H1 (cell line): ENCODE results near the gene KIF26B. TPM values are rescaled to one million over a fixed set of nuclear protein-coding genes. Genes with fewer than 3 reads are reported as not detected.

Source experiments
- CTCF ChIA-PET: fragments of 300-600 bp; sonication (Branson Sonifier 250); formaldehyde crosslinking; loops from one replicate; lab custom pipeline; 2021; ENCODE audit not compliant: partially characterized antibody; lab: Charles Lee
- POLR2A ChIA-PET: fragments of 300-600 bp; sonication (Branson Sonifier 250); formaldehyde crosslinking; loops from one replicate; lab custom pipeline; 2021; ENCODE audit warnings: inconsistent platforms; ENCODE audit not compliant: partially characterized antibody; lab: Charles Lee
- DNase-seq, 2 experiments: peaks; one replicate each; pipeline versions ENCODE4 v3.0.0 to v3.0.0-alpha.2; 2010 to 2022; ENCODE audit warnings: low spot score in 2 of 2, low read depth in 1 of 2, mixed read lengths in 1 of 2
- FAIRE-seq: peaks from 2 replicates; lab custom pipeline; 2011; peaks lifted over from hg19 to GRCh38; lab: Jason Lieb, UNC
- H2AFZ ChIP-seq: 2 replicates; pipeline ENCODE4 v1.8.1; 2012; ENCODE audit warnings: low read length, inconsistent platforms
- H2AK5ac ChIP-seq: 2 replicates; pipeline ENCODE4 v1.6.1; 2013; ENCODE audit warnings: low read depth, low read length
- H2BK120ac ChIP-seq: replicated peaks from 2 replicates; pipeline ENCODE3; 2013; ENCODE audit warnings: low read depth, low read length, inconsistent platforms
- H2BK12ac ChIP-seq: 2 replicates; pipeline ENCODE4 v1.6.1; 2013; ENCODE audit warnings: low read depth, low read length
- H2BK15ac ChIP-seq: 2 replicates; pipeline ENCODE4 v1.6.1; 2013; ENCODE audit warnings: low read length
- H2BK20ac ChIP-seq: 2 replicates; pipeline ENCODE4 v1.6.1; 2013; ENCODE audit warnings: low read length
- H2BK5ac ChIP-seq: 2 replicates; pipeline ENCODE4 v1.6.1; 2013; ENCODE audit warnings: low read depth, low read length
- H3K14ac ChIP-seq: 2 replicates; pipeline ENCODE4 v1.6.1; 2013; ENCODE audit warnings: inconsistent platforms; ENCODE audit not compliant: insufficient read length
- H3K18ac ChIP-seq: 2 replicates; pipeline ENCODE4 v1.6.1; 2013; ENCODE audit warnings: low read length; ENCODE audit errors: extremely low read depth
- H3K23ac ChIP-seq: 2 replicates; pipeline ENCODE4 v1.6.1; 2013; ENCODE audit warnings: inconsistent platforms; ENCODE audit not compliant: insufficient read length
- H3K23me2 ChIP-seq: 2 replicates; pipeline ENCODE4 v1.6.1; 2013; ENCODE audit warnings: low read depth, low read length
- H3K27ac ChIP-seq: 2 replicates; pipeline ENCODE4 v1.6.1; 2011; ENCODE audit warnings: low read depth, low read length, inconsistent platforms
- H3K27me3 ChIP-seq, 4 experiments: replicated peaks in 1 of 4; 1 replicate in 1 of 4; 2 replicates in 3 of 4; pipeline versions ENCODE4 v1.6.1 to v1.8.1; 2011 to 2013; ENCODE audit warnings: low read length in 3 of 4, mild to moderate bottlenecking in 3 of 4, inconsistent platforms in 2 of 4, mixed read lengths in 2 of 4, moderate library complexity in 1 of 4; ENCODE audit not compliant: control insufficient read depth in 3 of 4, insufficient read depth in 3 of 4; ENCODE audit errors: extremely low read depth in 1 of 4
- H3K36me3 ChIP-seq, 4 experiments: 2 replicates each; pipeline versions ENCODE4 v1.6.1 to v1.8.1; 2011 to 2013; ENCODE audit warnings: mild to moderate bottlenecking in 4 of 4, low read length in 3 of 4, moderate library complexity in 2 of 4, control low read depth in 1 of 4, inconsistent platforms in 1 of 4; ENCODE audit not compliant: insufficient read depth in 4 of 4, control insufficient read depth in 2 of 4
- H3K4ac ChIP-seq: replicated peaks from 2 replicates; pipeline ENCODE3; 2013; ENCODE audit warnings: low read length, low read depth, mixed read lengths, inconsistent platforms; ENCODE audit not compliant: insufficient read length
- H3K4me1 ChIP-seq, 4 experiments: replicated peaks in 1 of 4; 1 replicate in 1 of 4; 2 replicates in 3 of 4; pipeline versions ENCODE4 v1.6.1 to v1.8.1; 2011 to 2013; ENCODE audit warnings: low read length in 3 of 4, inconsistent platforms in 2 of 4, mixed read lengths in 1 of 4; ENCODE audit not compliant: insufficient read depth in 4 of 4, control insufficient read depth in 3 of 4
- H3K4me2 ChIP-seq, 2 experiments: 2 replicates each; pipeline versions ENCODE4 v1.6.1 to v1.8.1; 2011 to 2013; ENCODE audit warnings: low read depth in 2 of 2, low read length in 2 of 2, control low read depth in 1 of 2, inconsistent platforms in 1 of 2, mild to moderate bottlenecking in 1 of 2; ENCODE audit not compliant: insufficient read depth in 1 of 2
- H3K4me3 ChIP-seq, 4 experiments: fragments of 200-600, 300-600 bp in 1 of 4; sonication (generic), shearing (Covaris generic), sonication (Bioruptor Twin) in 1 of 4; 2 replicates each; pipeline versions ENCODE4 v1.5.1 to v1.8.1; 2011 to 2016; ENCODE audit warnings: low read length in 4 of 4, low read depth in 3 of 4, control low read depth in 2 of 4, inconsistent platforms in 2 of 4, mild to moderate bottlenecking in 2 of 4, mixed read lengths in 1 of 4, moderate library complexity in 1 of 4; ENCODE audit not compliant: insufficient read depth in 2 of 4; ENCODE audit errors: extremely low read depth in 1 of 4
- H3K56ac ChIP-seq: replicated peaks from 2 replicates; pipeline ENCODE3; 2013; ENCODE audit warnings: low read depth, mild to moderate bottlenecking, mixed read lengths, low read length, inconsistent platforms; ENCODE audit not compliant: insufficient read length
- H3K79me1 ChIP-seq: 2 replicates; pipeline ENCODE4 v1.6.1; 2013; ENCODE audit warnings: low read depth, low read length, control low read depth
- H3K79me2 ChIP-seq, 2 experiments: 2 replicates each; pipeline versions ENCODE4 v1.6.1 to v1.8.1; 2012 to 2013; ENCODE audit warnings: low read length in 2 of 2, mild to moderate bottlenecking in 2 of 2, inconsistent platforms in 1 of 2; ENCODE audit not compliant: insufficient read depth in 2 of 2, control insufficient read depth in 1 of 2
- H3K9ac ChIP-seq, 4 experiments: replicated peaks in 1 of 4; 1 replicate in 1 of 4; 2 replicates in 3 of 4; pipeline versions ENCODE4 v1.6.1 to v1.8.1; 2011 to 2013; ENCODE audit warnings: low read depth in 3 of 4, low read length in 3 of 4, control low read depth in 2 of 4, mild to moderate bottlenecking in 2 of 4, moderate library complexity in 2 of 4, inconsistent platforms in 1 of 4; ENCODE audit errors: extremely low read depth in 1 of 4
- H3K9me3 ChIP-seq, 2 experiments: 2 replicates each; pipeline versions ENCODE4 v1.6.1 to v1.8.1; 2012 to 2013; ENCODE audit warnings: mild to moderate bottlenecking in 2 of 2, moderate library complexity in 2 of 2, control low read depth in 1 of 2, inconsistent platforms in 1 of 2, low read depth in 1 of 2, low read length in 1 of 2, mixed read lengths in 1 of 2; ENCODE audit not compliant: insufficient read depth in 2 of 2
- H4K20me1 ChIP-seq, 2 experiments: replicated peaks in 1 of 2; 2 replicates each; pipeline versions ENCODE3 to v1.8.1; 2011 to 2013; ENCODE audit warnings: inconsistent platforms in 2 of 2, low read length in 2 of 2, mild to moderate bottlenecking in 1 of 2; ENCODE audit not compliant: insufficient read depth in 2 of 2, control insufficient read depth in 1 of 2
- H4K5ac ChIP-seq: 2 replicates; pipeline ENCODE4 v1.6.1; 2013; ENCODE audit warnings: low read length, low read depth, mixed read lengths, inconsistent platforms; ENCODE audit not compliant: insufficient read length
- H4K8ac ChIP-seq: 2 replicates; pipeline ENCODE4 v1.8.0; 2013; ENCODE audit warnings: mild to moderate bottlenecking, moderate library complexity, low read length, inconsistent platforms; ENCODE audit not compliant: insufficient read depth; ENCODE audit errors: extremely low read depth
- H4K91ac ChIP-seq: replicated peaks from 2 replicates; pipeline ENCODE3; 2013; ENCODE audit warnings: low read length, mixed read lengths, inconsistent platforms; ENCODE audit not compliant: insufficient read length
- ATF3 ChIP-seq: IDR thresholded peaks from 2 replicates; pipeline ENCODE4 v1.6.1; 2011; ENCODE audit warnings: low read depth, mild to moderate bottlenecking, low read length; ENCODE audit not compliant: insufficient read depth
- BRCA1 ChIP-seq: IDR thresholded peaks from 2 replicates; pipeline ENCODE4 v1.6.1; 2012; ENCODE audit warnings: low read depth, low read length, improper control_type of control experiment
- CHD2 ChIP-seq: IDR thresholded peaks from 2 replicates; pipeline ENCODE4 v1.6.1; 2012; ENCODE audit warnings: low read length, improper control_type of control experiment
- EZH2 ChIP-seq: fragments of 200-600 bp; sonication (generic); IDR thresholded peaks from 2 replicates; pipeline ENCODE4 v1.7.1; 2012; ENCODE audit warnings: low read depth, mild to moderate bottlenecking, moderate library complexity, low read length, inconsistent platforms; ENCODE audit not compliant: severe bottlenecking
- NANOG ChIP-seq: IDR thresholded peaks from 2 replicates; pipeline ENCODE4 v1.6.1; 2011; ENCODE audit warnings: low read length, low read depth, mild to moderate bottlenecking, inconsistent platforms; ENCODE audit not compliant: insufficient read depth, poor library complexity, severe bottlenecking
- SP1 ChIP-seq: IDR thresholded peaks from 2 replicates; pipeline ENCODE4 v1.6.1; 2011; ENCODE audit warnings: low read depth, low read length
- TAF1 ChIP-seq: IDR thresholded peaks from 2 replicates; pipeline ENCODE4 v1.6.1; 2011; ENCODE audit warnings: mild to moderate bottlenecking, low read depth, low read length
- YY1 ChIP-seq: IDR thresholded peaks from 2 replicates; pipeline ENCODE4 v1.6.1; 2011; ENCODE audit warnings: low read depth, mild to moderate bottlenecking, low read length
- WGBS, 2 experiments: shearing (Covaris generic) in 1 of 2; methylation state at CpG; one replicate each; pipeline versions ENCODE4 v1.1.6 to v1.1.7; 2013 to 2015; ENCODE audit warnings: low lambda C conversion rate in 2 of 2, mixed read lengths in 2 of 2, inconsistent platforms in 1 of 2, low coverage in 1 of 2, missing lambda C conversion rate in 1 of 2; ENCODE audit not compliant: insufficient replicate concordance in 2 of 2, insufficient coverage in 1 of 2, insufficient read length in 1 of 2; ENCODE audit errors: extremely low coverage in 1 of 2, missing lambda C conversion rate in 1 of 2; 5-methylcytosine and 5-hydroxymethylcytosine counted together
- polyA plus RNA-seq, 7 experiments: library from polyadenylated mRNA; depleted of rRNA in 3 of 7; stranded (reverse) in 5 of 7; unstranded in 2 of 7; fragments of >200 nt in 5 of 7; fragments of 200-250 nt in 2 of 7; gene quantifications; 1 replicate in 5 of 7; 2 replicates in 1 of 7; 4 replicates in 1 of 7; pipeline versions ENCODE4 v1.2.1 to v1.2.3, GENCODE V29; 2011 to 2013; ENCODE audit warnings: missing spikeins in 2 of 7, mixed read lengths in 2 of 7
- total RNA-seq: library from RNA; stranded (reverse); fragmentation: NEBNext Ultra II Directional; extraction: Animal tissue kit (Norgen Biotek cat#: 25700); gene quantifications from 2 replicates; pipeline ENCODE4 v1.2.1, GENCODE V29; 2021

The KIF26B gene
- total and polyA plus RNA-seq, 2 of the 8 experiments (the other 6 are each of a cell fraction or from before 2014, with no cell fraction given): 0.06 to 0.28 TPM

GRCh38 chr1:245105042-245105441 lies 49.7 kb upstream of the KIF26B start:
- ChIA-PET POLR2A (no interaction called here), CTCF (no interaction called here)
- no peak overlapping the region for H3K27ac ChIP-seq
- no peak overlapping the region for H3K56ac ChIP-seq
- DNase-seq (no peak), FAIRE-seq (no peak)
- no peak overlapping the region for H4K91ac ChIP-seq
- H2BK15ac ChIP-seq: no peak overlapping the region
- no peak overlapping the region for H4K8ac ChIP-seq
- peaks cover 0 to 3% (median under 1%) of the 10 kb centered on the region in 4 experiments; a peak in 1 of 7 replicates for H3K4me1 ChIP-seq
- no peak overlapping the region for H2AFZ ChIP-seq
- H3K23ac ChIP-seq: no peak overlapping the region
- no peak overlapping the region for H2AK5ac ChIP-seq
- no peaks in the 10 kb centered on the region for H4K20me1 ChIP-seq
- H3K27me3 ChIP-seq: no peaks in the 10 kb centered on the region
- TF ChIP-seq TAF1 (no peak), CHD2 (no peak), EZH2 (no peak), YY1 (no peak), NANOG (no peak), SP1 (no peak), ATF3 (no peak), BRCA1 (no peak)
- no peak overlapping the region for H3K14ac ChIP-seq
- H3K79me1 ChIP-seq: no peaks in the 10 kb centered on the region
- no peak overlapping the region for H2BK120ac ChIP-seq
- H3K9me3 ChIP-seq: no peaks in the 10 kb centered on the region
- no peak overlapping the region for H3K9ac ChIP-seq
- no peak overlapping the region for H2BK20ac ChIP-seq
- no peak overlapping the region for H2BK5ac ChIP-seq
- WGBS, 2 experiments: 96% methylated on average over 3 of the region's 3 CpGs; no CpG with 5 or more reads in 1 of the 2 experiments
- no peak overlapping the region for H2BK12ac ChIP-seq
- no peak overlapping the region for H3K18ac ChIP-seq
- H3K4me3 ChIP-seq: no peak overlapping the region
- H3K23me2 ChIP-seq: no peaks in the 10 kb centered on the region
- no peaks in the 10 kb centered on the region for H3K36me3 ChIP-seq
- no peak overlapping the region for H3K4ac ChIP-seq
- H4K5ac ChIP-seq: no peak overlapping the region
- H3K79me2 ChIP-seq: no peaks in the 10 kb centered on the region
- no peak overlapping the region for H3K4me2 ChIP-seq
